ENCODE measurements around the gene PLP1.
A peak's percentile ranks its signal among the peaks of the same experiment; 100 is the strongest.
"Not testable (repeated sequence)": the region's sequence is repeated elsewhere in the genome, so short reads cannot be mapped to it uniquely, and the experiment has no call there.

PLP1 gene

DNA sequence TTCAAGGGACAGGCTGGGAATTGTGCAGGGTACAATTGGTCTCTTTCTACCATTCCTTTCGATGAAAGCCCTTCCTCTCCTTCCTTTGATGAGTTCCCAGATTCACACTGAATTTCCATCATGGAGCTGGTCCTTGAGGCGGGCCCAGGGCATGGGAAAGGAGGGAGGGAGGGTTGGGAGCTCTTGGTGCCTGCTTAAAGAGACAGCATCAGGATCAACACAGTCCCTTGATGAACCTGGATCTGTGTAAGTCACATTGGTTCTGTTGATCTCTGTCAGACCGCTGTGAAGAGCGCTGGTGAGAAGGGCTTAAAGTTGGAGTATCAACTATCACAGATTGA is 4.4 kb downstream of the PLP1 start:
- no peak for DNase-seq (ENCODE audit: low spot score)

DNA sequence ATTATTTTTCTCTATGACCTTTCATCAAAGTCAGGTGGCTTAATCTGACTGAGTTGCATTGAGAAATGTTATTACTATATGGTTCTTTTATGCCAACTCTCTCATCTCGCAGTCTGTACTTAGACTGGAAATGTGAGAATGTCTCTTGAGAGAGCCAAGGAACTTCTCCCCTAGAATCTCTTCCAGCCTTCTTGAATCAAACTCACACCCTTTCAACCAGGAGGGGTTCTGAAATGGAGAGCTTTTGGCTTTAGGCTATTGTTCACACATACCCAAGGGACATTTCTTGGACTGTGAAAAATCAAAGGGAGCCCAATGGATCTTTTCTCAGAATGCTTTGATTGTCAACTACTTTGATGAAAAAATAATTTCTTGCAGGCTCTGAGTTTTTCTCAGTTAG is 5.1 kb downstream of the PLP1 start:
- no peak for DNase-seq (ENCODE audit: low spot score)

DNA sequence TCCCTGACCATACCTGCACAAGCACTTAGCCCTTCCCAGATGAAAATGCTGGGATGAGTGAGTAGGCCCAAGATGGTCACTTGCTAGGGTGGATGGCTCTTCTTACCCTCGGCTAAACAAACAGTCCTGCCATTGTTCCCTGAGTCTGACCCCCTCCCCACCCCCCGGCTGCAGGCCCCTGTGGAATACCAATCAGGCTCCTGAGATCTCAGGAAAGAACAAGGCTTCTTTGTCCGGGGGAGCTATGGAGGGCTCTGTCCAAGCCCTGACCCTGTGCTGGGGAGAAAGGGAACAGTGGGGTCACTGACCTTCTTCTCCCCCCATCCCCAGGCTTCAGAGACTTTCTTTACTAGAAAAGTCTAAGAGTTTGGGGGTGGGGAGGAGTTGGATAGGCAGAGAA is 6.0 kb downstream of the PLP1 start:
- DNase-seq (ENCODE audit: low spot score), result no peak

DNA sequence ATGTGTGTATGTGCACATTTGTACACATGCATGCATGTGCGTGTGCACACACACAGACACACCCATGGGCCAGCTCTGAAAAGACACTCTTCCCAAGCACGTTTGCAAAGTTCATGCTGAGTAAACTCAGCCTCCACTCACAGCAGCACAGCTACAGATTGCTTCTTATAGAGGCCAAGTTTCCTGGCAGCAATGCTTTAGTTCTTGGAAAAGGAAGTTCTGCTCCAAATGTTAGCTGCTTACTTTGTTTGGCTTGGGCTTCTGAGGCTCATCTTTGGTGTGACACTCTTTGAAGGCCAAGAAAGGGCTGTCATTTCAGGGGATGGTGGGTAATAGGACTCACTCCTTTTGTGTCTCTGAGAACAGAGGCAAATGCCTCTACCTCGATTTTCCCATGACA is 6.6 kb downstream of the PLP1 start:
- no peak for DNase-seq (ENCODE audit: low spot score)

DNA sequence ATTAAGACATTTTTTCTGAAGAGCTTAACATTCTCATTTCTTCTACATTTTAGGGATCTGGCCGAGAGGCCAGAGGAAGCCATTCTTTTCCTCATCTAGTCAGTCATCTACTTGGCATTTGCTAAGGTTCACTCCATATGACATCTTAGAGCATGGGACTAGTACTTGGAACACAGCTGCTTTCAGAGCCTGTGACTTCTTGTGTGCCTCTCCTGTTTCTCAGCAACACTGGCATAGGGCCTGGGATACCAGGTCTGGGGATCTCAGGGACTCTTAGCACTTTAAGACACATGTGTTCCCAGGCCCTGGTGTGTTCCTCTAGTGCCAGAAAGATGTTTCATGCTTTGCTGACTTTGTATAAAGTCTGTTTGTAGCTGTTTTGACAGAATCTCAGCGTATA is 7.3 kb downstream of the PLP1 start:
- no peak for DNase-seq (ENCODE audit: low spot score)

DNA sequence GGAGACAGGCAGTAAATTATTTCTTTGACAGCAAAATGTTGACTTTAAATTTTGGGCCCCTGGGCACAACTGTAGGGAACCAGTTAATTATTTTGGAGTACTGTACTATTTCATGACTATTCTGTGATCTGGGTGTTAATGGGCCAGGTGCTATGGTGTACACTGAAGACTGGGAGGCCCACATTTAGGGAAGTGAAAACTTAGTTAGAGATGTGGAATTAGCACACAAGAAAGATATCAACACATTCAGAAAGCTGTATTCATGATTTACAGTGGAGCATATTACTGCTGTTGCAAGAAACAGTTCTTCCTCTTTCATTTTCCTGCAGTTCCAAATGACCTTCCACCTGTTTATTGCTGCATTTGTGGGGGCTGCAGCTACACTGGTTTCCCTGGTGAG is 12.4 kb downstream of the PLP1 start:
- no peak for DNase-seq (ENCODE audit: low spot score)

DNA sequence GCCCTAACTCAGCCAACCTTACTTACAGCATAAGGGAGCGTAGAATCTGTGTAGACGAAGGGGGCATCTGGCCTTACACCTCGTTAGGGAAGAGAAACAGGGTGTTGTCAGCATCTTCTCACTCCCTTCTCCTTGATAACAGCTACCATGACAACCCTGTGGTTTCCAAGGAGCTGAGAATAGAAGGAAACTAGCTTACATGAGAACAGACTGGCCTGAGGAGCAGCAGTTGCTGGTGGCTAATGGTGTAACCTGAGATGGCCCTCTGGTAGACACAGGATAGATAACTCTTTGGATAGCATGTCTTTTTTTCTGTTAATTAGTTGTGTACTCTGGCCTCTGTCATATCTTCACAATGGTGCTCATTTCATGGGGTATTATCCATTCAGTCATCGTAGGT is 14.6 kb downstream of the PLP1 start:
- DNase-seq (ENCODE audit: low spot score), result no peak

DNA sequence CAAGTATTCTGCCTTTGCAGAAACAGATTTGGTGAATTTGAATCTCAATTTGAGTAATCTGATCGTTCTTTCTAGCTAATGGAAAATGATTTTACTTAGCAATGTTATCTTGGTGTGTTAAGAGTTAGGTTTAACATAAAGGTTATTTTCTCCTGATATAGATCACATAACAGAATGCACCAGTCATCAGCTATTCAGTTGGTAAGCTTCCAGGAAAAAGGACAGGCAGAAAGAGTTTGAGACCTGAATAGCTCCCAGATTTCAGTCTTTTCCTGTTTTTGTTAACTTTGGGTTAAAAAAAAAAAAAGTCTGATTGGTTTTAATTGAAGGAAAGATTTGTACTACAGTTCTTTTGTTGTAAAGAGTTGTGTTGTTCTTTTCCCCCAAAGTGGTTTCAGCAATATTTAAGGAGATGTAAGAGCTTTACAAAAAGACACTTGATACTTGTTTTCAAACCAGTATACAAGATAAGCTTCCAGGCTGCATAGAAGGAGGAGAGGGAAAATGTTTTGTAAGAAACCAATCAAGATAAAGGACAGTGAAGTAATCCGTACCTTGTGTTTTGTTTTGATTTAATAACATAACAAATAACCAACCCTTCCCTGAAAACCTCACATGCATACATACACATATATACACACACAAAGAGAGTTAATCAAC is 15.3 kb downstream of the PLP1 start:
- no peak for DNase-seq (ENCODE audit: low spot score)

DNA sequence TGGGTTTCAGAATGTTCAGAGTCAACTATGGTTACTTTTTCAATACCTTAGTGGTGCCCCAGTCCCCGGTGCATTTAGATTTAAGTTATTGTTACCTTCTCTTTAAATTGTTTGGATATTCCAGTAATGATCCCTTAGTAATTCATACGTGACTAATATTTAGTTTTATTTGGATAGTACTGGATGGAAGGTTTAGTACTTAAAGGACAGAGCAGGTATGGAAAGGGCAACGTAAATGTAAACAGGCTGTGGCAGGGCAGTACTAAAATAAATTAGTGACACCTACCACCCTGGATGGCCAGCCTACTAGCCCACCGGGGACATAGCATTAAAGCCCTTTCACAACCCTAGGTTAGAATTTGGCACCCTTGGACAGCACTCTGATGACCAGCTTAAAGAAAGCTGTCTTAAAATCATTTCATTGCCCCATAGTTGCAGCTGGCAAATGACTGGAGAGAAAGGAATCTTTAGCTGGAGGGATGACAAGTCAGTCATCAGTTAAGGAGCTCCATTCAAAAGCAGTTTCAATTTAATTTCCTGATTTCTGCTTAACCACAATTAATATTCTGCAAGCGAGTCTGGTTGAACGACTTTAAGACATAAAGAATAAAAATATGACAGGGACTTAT is 16.4 kb downstream of the PLP1 start:
- no peak for DNase-seq (ENCODE audit: low spot score)

DNA sequence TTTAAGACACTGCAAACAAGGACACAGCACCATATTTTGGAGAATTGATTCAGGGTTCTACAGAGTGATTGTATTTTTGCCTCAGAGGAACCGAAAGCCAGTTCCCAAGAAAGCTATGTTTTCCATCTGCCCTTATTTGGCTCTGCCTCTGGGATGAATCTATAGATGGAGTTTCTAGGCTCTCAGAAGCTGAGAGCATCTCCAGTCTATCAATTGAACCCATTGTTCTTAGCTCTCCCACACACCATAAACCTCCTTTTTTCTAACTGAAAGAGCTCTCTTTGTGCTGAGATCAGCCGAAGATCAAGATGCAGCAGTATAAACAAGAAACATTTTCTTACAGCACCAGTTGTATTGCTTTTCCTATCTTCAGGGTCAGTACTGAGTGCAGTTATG is 16.9 kb downstream of the PLP1 start:
- no peak for DNase-seq (ENCODE audit: low spot score)

DNA sequence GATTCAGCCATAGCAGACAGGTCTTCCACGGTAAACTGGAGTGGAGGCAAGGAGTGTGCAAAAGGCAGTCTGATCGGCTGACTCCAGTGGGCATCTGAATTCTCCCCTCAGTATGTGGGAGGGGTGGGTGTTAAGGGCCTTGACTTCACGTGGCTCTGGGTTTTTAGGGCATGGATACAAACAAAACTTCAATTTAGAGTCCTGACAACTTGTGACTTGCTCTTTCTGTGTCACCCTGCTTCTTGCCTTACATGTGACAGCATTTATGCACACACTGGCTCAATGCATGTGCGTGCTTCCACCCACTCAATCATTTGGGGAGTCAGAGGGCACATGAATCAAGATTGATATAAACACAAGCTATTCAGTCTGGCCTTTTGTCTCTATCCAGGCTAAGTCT is 17.5 kb downstream of the PLP1 start:
- no peak for DNase-seq (ENCODE audit: low spot score)

DNA sequence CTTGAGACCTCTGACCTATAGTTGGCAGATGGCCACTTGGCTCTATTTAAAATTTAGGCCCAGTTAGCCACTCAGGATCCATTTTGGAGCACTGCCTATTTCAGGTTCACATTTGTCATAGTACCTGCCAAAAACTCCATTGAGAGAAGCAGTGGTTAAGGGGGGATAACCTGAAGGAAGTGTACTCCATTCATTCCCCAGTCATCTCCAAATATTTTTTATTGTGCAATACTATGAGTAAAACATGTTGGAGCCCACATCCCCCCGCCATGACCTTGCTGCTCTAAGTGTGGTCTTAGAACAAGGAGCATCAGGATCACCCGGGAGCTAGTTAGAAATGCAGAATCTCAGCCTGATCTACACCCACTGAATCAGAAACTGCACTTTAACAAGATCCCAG is 21.1 kb downstream of the PLP1 start:
- DNase-seq (ENCODE audit: low spot score), result no peak

DNA sequence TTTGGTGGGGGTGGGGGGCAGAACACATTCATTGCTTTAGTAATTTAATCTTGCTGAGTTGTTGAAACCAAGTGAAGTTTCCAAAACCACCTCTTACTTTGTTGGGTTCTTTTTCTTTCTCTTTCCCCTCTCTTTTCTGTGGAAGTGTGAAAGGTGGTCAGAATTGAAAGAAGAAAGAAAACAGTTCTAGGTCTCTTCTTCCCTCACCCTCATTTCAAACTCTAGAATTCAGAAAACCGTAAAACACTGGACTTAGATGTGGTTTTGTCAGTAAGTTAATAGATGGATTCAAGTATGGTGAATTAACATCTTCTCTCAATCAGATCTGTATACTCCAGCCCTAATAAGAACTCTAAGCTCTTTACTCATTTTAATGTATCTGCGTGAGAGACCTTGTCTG is 23.7 kb downstream of the PLP1 start:
- peak; percentile 32 for DNase-seq (ENCODE audit: low spot score)

DNA sequence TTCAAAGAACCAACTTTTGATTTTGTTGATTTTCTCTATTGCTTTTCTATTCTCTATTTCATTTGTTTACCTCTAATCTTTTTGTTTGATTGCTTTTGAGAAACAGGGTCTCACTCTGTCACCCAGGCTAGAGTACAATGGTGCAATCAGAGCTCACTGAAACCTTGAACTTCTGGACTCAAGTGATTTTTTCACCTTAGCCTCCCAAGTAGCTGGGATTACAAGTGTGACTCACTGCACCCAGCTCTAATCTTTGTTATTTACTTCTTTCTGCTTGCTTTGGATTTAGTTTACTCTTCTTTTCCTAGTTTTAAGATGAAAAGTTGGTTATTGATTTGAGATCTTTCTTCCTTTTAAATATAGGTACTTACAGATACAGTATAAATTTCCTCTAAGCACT is 29.2 kb downstream of the PLP1 start:
- DNase-seq (ENCODE audit: low spot score), result no peak

DNA sequence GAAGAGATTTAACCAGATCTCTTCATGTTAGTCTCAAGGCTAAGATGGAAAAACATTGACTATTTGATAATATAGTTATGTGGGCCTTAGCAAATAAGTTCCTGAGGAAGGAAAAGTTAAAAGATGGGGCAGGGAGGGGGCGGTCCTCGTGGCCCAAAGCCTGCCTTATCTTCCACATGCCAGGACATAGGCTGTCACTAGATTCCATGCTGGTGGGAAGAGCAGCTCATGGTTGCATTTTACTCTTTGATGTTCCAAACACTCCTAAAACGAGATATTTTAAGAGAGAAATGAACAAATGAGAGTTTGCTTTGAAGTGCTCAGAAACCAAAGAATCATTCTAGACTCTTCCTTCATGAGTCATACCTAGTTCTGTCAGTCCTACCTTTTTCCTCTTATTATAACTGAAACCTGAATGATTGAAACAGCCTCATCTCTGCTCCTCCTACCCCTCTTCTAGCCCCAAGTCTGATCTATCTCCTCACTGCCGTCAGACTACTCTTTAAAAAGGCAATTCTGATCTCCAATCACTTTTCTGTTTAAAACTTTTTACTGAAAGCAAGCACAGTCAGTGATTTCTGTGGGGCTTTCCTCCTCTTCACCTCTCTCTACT is 30.3 kb downstream of the PLP1 start:
- peak; percentile 32 for DNase-seq (ENCODE audit: low spot score)

DNA sequence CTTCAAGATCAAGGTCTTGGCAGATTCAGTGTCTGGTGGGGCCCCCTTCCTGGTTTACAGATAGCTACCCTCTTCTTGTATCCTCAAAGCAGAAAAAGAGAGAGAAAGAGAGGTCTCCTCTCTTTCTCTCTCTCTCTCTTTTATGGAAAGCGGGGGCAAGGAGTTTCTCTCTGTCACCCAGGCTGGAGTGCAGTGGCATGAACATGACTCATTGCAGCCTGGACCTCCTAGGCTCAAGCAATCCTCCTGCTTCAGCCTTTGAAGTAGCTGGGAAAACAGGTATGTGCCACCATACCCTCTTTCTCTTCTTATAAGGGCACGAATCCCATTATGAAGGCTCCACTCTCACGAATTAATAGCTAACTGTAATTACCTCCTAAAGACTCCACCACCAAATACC is 35.2 kb downstream of the PLP1 start:
- no peak for DNase-seq (ENCODE audit: low spot score)

DNA sequence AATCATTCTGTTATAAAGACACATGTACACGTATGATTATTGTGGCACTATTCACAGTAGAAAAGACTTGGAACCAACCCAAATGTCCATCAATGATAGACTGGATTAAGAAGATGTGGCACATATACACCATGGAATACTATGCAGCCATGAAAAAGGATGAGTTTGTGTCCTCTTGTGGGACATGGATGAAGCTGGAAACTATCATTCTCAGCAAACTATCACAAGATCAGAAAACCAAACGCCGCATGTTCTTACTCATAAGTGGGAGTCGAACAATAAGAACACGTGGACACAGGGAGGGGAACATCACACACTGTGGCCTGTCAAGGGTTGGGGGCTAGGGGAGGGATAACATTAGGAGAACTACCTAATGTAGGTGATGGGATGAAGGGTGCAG is 40.5 kb downstream of the PLP1 start:
- DNase-seq (ENCODE audit: low spot score), result not testable (repeated sequence)

DNA sequence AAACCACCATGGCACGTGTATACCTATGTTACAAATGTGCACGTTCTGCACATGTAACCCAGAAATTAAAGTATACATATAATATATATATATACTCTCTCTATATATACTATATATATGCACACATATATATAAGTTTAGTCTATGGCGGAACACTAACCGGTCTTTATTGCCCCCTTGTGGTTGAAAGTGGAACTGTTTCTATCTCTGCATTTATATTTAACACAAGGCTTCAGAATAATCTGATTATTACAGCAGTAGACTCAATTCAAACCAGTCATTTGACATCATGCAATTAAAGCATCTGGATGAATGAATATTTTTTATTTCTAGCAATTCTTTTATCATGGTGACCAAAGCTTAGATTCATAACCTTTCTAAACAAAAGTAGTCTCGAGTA is 40.9 kb downstream of the PLP1 start:
- peak; percentile 71 for DNase-seq (ENCODE audit: low spot score)

DNA sequence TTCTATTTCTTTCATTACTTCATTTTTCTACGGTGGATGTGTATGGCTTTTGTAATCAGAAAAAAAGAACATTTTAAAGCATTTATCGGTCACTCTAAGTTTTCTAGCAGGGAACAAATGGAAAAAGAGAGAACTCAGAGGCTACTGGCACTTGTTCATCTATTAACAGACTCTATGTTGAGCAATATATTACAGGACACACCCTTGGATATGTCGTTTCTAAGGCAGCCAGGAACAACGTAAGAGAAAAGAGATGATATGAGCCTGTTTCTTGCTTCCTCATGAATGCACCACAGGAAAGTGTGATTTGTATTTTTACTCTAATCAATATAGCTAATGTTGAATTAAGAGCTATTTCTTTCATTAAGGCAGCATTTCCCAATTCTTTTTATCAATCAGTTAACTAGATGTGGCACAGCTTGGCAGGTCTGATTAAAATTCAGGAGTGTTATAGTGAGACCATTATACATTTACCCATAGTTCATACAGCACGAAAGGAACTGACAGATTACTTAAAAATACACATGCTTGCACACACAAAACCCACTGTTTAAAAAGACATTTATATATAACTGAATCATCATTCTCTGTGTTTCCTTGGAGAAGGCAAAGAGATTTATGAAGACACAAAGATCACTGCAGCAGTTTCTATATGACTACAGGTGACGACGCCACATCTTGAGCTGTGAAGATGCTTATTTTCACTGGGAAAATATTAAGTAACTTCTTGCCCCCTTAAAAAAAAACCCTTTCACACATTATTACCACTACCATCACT is 42.4 kb downstream of the PLP1 start:
- peak; percentile 21 for DNase-seq (ENCODE audit: low spot score)

DNA sequence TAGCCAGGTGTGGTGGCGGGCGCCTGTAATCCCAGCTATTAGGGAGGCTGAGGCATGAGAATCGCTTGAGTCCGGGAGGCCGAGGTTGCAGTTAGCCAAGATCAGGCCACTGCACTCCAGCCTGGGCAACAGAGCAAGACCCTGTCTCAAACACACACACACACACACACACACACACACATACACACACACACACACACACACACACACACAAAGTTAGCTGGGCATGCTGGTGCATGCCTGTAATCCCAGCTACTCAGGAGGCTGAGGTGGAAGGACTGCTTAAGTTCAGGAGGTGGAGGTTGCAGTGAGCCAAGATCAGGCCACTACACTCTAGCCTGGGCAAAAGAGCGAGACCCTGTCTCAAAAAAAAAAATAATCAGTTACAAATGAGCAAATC is 44.2 kb downstream of the PLP1 start:
- DNase-seq (ENCODE audit: low spot score), result not testable (repeated sequence)

DNA sequence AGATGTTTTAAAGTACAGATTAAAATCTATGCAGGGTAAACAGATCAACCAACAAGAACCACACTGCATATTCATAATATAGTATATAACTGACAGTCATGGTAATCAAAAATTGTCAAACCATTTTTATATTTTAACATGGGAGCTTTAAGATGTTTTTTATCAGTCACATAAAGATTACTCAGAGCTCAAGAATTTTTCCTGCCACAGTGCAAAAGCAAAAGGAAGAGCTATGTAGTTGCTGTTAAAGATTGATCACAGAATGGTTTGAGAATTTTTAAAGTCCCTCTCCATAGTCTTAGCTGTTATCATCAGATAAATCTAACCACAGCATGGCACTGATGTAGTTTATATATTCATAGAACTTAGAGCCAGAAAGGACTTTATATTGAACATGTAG is 47.0 kb downstream of the PLP1 start:
- DNase-seq (ENCODE audit: low spot score), result no peak

DNA sequence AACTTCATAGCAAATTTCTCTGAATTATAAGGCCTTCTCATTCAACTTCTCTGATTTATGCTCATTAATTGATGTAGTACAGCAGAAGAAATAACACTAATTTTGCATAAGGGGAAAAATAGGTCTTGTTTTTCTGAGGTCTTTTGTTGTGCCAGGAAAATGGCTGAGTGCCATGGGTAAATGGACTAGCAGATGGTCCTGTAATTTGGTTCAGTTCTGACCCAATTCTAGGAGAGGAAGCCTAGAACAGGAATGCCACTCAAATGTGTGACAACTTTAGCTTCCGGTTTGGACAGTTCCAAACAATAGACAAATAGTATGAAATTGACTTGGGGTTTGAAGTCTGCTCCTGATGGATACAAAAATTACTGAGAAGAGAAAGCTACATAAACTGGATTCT is 49.2 kb downstream of the PLP1 start:
- DNase-seq (ENCODE audit: low spot score), result no peak

DNA sequence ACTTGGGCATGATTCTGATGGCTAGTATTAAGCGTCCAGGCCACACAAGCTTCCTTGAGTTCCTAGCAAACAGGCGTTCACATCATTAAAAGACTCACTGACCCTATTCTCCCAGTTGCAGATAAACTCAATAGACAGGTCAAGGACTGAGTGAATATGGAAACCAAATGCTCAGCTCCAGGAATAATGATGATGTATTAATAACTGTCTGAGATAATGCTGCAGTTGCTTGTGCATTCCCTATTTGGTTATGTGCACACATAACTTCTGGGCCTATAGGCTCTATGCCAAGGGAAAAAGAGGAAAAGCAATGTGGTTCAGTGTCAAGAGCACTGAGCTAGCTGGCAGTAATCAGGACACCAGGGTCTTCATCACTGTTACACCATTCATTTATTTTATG is 51.9 kb downstream of the PLP1 start:
- DNase-seq (ENCODE audit: low spot score), result no peak

Measured in activated CD4-positive, alpha-beta T cell treated with anti-CD3 and anti-CD28 coated beads, Interleukin-2, Interleukin-4, amounts not matched to agents 100 ng/mL and 50 ng/mL, durations not matched to agents 16 hours and 8 hours (primary cell).